ENCODE data around the gene STRN.
A peak's percentile ranks its signal among the peaks of the same experiment; 100 is the strongest.
"Not testable (repeated sequence)": the region's sequence is repeated elsewhere in the genome, so short reads cannot be mapped to it uniquely, and the experiment has no call there.

Gene STRN

DNA sequence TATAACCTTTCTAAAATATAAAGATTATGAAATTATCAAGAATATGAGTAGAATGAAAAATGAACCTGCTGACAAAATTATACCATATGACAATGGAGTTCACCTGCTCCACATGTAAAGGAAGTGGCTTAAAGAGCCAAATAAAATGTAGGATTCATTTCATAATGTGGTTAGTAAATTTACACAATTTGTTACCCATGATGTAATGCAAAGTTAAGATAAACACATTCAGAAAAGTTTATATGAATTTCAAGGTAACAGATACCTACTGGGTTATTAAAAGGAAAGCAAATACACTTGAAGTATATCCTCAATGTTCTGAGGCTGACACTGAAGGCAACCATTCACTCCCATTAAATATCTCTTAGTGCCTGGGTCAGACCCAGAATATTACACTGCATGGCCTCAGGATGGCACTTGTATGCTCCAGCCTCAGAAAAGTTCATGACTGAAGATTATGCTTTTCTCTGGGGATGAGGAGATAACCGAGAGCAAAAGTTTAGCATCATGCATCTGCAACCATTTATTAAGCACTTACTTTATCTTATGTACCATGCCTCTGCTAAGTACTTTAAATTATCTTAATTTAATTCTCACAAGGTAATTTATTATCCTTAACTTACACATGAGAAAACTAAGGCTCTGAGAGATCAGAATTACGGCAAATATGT lies 6.2 kb downstream of the STRN start:
- no peak overlapping the region for H3K4me3 ChIP-seq (ENCODE audit: low read length)
- no peaks in the 10 kb centered on the region for H3K36me3 ChIP-seq (ENCODE audit: insufficient read depth, low read length)
- H3K4me1 ChIP-seq (ENCODE audit: control insufficient read depth, insufficient read depth, low read length) = peaks cover 7% of the 10 kb centered on the region
- H3K9ac ChIP-seq (ENCODE audit: low read depth, low read length) = no peak overlapping the region
- no peak overlapping the region for H3K4me2 ChIP-seq (ENCODE audit: low read length)
- no peaks in the 10 kb centered on the region for H3K9me3 ChIP-seq (replicated peaks; ENCODE audit: low read length)
- H3K27me3 ChIP-seq (ENCODE audit: control insufficient read depth, insufficient read depth, low read length) = no peaks in the 10 kb centered on the region

- no peak overlapping the region for H3K4me2 ChIP-seq (ENCODE audit: low read length)
- H3K9me3 ChIP-seq (replicated peaks; ENCODE audit: low read length) = no peaks in the 10 kb centered on the region
- H3K27me3 ChIP-seq (ENCODE audit: control insufficient read depth, insufficient read depth, low read length) = no peaks in the 10 kb centered on the region
- H3K4me3 ChIP-seq (ENCODE audit: low read length) = no peak overlapping the region
- H3K36me3 ChIP-seq (ENCODE audit: insufficient read depth, low read length) = no peaks in the 10 kb centered on the region
- no peak overlapping the region for H3K9ac ChIP-seq (ENCODE audit: low read depth, low read length)
- H3K4me1 ChIP-seq (ENCODE audit: control insufficient read depth, insufficient read depth, low read length) = peaks cover 12% of the 10 kb centered on the region
Measured at GRCh38 chr2:36954977-36955607, 11.2 kb downstream of the STRN start.

GRCh38 chr2:36952748-36953197 lies 13.6 kb downstream of the STRN start:
- Histone ChIP-seq H3K4me1 (ENCODE audit: control insufficient read depth, insufficient read depth, low read length) (peaks cover 12% of the 10 kb centered on the region), H3K9me3 (replicated peaks; ENCODE audit: low read length) (no peaks in the 10 kb centered on the region), H3K9ac (ENCODE audit: low read depth, low read length) (no peak overlapping the region), H3K4me3 (ENCODE audit: low read length) (no peak overlapping the region), H3K27me3 (ENCODE audit: control insufficient read depth, insufficient read depth, low read length) (no peaks in the 10 kb centered on the region), H3K36me3 (ENCODE audit: insufficient read depth, low read length) (no peaks in the 10 kb centered on the region), H3K4me2 (ENCODE audit: low read length) (no peak overlapping the region)

- H3K9me3 ChIP-seq (replicated peaks; ENCODE audit: low read length) = no peaks in the 10 kb centered on the region
- H3K36me3 ChIP-seq (ENCODE audit: insufficient read depth, low read length) = no peaks in the 10 kb centered on the region
- H3K4me2 ChIP-seq (ENCODE audit: low read length) = peak overlapping the region; percentile 42
- no peaks in the 10 kb centered on the region for H3K27me3 ChIP-seq (ENCODE audit: control insufficient read depth, insufficient read depth, low read length)
- H3K4me1 ChIP-seq (ENCODE audit: control insufficient read depth, insufficient read depth, low read length) = peaks cover 12% of the 10 kb centered on the region
- H3K9ac ChIP-seq (ENCODE audit: low read depth, low read length) = no peak overlapping the region
- no peak overlapping the region for H3K4me3 ChIP-seq (ENCODE audit: low read length)
Measured at GRCh38 chr2:36951574-36951973, 14.8 kb downstream of the STRN start.

- no peaks in the 10 kb centered on the region for H3K27me3 ChIP-seq (ENCODE audit: control insufficient read depth, insufficient read depth, low read length)
- no peaks in the 10 kb centered on the region for H3K36me3 ChIP-seq (ENCODE audit: insufficient read depth, low read length)
- no peak overlapping the region for H3K4me3 ChIP-seq (ENCODE audit: low read length)
- no peaks in the 10 kb centered on the region for H3K9me3 ChIP-seq (replicated peaks; ENCODE audit: low read length)
- no peak overlapping the region for H3K9ac ChIP-seq (ENCODE audit: low read depth, low read length)
- peak overlapping the region; percentile 35 for H3K4me2 ChIP-seq (ENCODE audit: low read length)
- peaks cover 12% of the 10 kb centered on the region for H3K4me1 ChIP-seq (ENCODE audit: control insufficient read depth, insufficient read depth, low read length)
Measured at GRCh38 chr2:36951027-36951518, 15.3 kb downstream of the STRN start.

DNA sequence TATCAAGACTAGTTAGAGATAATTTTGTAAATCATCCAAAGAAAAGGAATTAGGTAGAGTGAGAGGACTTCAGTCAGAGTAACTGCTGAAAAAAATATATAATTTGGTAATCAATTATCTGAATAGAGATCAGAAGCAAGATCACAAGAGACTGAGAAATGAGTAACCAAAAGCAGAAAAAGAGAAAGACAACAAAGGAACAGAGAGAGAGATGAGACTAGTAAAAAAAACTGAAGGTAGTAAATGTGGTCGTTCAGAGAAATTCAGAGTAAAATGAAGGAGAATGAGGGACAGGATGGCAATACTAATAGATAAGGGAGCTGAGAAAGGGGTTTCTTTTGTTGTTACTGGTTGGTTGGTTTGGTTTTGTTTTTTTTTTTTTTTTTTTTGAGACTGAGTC lies 16.5 kb downstream of the STRN start:
- H3K27me3 ChIP-seq (ENCODE audit: control insufficient read depth, insufficient read depth, low read length) = no peaks in the 10 kb centered on the region
- no peaks in the 10 kb centered on the region for H3K36me3 ChIP-seq (ENCODE audit: insufficient read depth, low read length)
- peaks cover 12% of the 10 kb centered on the region for H3K4me1 ChIP-seq (ENCODE audit: control insufficient read depth, insufficient read depth, low read length)
- no peak overlapping the region for H3K9ac ChIP-seq (ENCODE audit: low read depth, low read length)
- no peak overlapping the region for H3K4me3 ChIP-seq (ENCODE audit: low read length)
- H3K4me2 ChIP-seq (ENCODE audit: low read length) = no peak overlapping the region
- H3K9me3 ChIP-seq (replicated peaks; ENCODE audit: low read length) = no peaks in the 10 kb centered on the region

- not testable (repeated sequence) for H3K27me3 ChIP-seq (ENCODE audit: control insufficient read depth, insufficient read depth, low read length); H3K9me3 ChIP-seq (replicated peaks; ENCODE audit: low read length); H3K4me3 ChIP-seq (ENCODE audit: low read length); H3K4me2 ChIP-seq (ENCODE audit: low read length); H3K36me3 ChIP-seq (ENCODE audit: insufficient read depth, low read length); H3K4me1 ChIP-seq (ENCODE audit: control insufficient read depth, insufficient read depth, low read length); H3K9ac ChIP-seq (ENCODE audit: low read depth, low read length)
Measured at GRCh38 chr2:36945240-36945639, 21.1 kb downstream of the STRN start.

GRCh38 chr2:36941867-36942266 lies 24.5 kb downstream of the STRN start:
- Histone ChIP-seq H3K9me3 (replicated peaks; ENCODE audit: low read length) (no peaks in the 10 kb centered on the region), H3K27me3 (ENCODE audit: control insufficient read depth, insufficient read depth, low read length) (no peaks in the 10 kb centered on the region), H3K4me2 (ENCODE audit: low read length) (no peak overlapping the region), H3K4me1 (ENCODE audit: control insufficient read depth, insufficient read depth, low read length) (no peaks in the 10 kb centered on the region), H3K9ac (ENCODE audit: low read depth, low read length) (no peak overlapping the region), H3K36me3 (ENCODE audit: insufficient read depth, low read length) (no peaks in the 10 kb centered on the region), H3K4me3 (ENCODE audit: low read length) (no peak overlapping the region)

GRCh38 chr2:36936526-36936925 lies 29.8 kb downstream of the STRN start:
- not testable (repeated sequence) for H3K4me1 ChIP-seq (ENCODE audit: control insufficient read depth, insufficient read depth, low read length); H3K9me3 ChIP-seq (replicated peaks; ENCODE audit: low read length); H3K27me3 ChIP-seq (ENCODE audit: control insufficient read depth, insufficient read depth, low read length); H3K9ac ChIP-seq (ENCODE audit: low read depth, low read length); H3K4me3 ChIP-seq (ENCODE audit: low read length); H3K4me2 ChIP-seq (ENCODE audit: low read length); H3K36me3 ChIP-seq (ENCODE audit: insufficient read depth, low read length)

DNA sequence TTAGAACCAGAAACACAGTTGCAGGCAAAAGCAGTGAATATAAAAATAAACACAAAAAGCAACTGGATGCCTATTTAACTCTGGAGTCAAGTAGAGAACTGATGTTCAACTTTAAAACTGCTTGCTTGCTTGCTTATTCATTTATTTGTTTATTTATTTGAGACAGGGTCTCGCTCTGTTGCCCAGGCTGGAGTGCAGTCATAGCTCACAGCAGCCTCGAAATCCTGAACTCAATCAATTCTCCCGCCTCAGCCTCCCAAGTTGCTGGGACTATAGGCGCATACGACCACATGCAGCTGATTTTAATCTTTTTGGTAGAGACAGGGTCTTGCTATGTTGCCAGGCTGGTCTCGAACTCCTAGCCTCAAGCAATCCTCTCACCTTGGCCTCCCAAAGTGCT lies 34.6 kb downstream of the STRN start:
- not testable (repeated sequence) for H3K27me3 ChIP-seq (ENCODE audit: control insufficient read depth, insufficient read depth, low read length); H3K9me3 ChIP-seq (replicated peaks; ENCODE audit: low read length); H3K36me3 ChIP-seq (ENCODE audit: insufficient read depth, low read length); H3K4me2 ChIP-seq (ENCODE audit: low read length); H3K4me3 ChIP-seq (ENCODE audit: low read length); H3K9ac ChIP-seq (ENCODE audit: low read depth, low read length)
- H3K4me1 ChIP-seq (ENCODE audit: control insufficient read depth, insufficient read depth, low read length) = peaks cover 17% of the 10 kb centered on the region

GRCh38 chr2:36930787-36931410 lies 35.4 kb downstream of the STRN start:
- not testable (repeated sequence) for H3K9me3 ChIP-seq (replicated peaks; ENCODE audit: low read length); H3K27me3 ChIP-seq (ENCODE audit: control insufficient read depth, insufficient read depth, low read length); H3K36me3 ChIP-seq (ENCODE audit: insufficient read depth, low read length); H3K4me3 ChIP-seq (ENCODE audit: low read length)
- H3K4me2 ChIP-seq (ENCODE audit: low read length) = peak overlapping the region; percentile 51
- peak overlapping the region; percentile 28 for H3K9ac ChIP-seq (ENCODE audit: low read depth, low read length)
- peaks cover 24% of the 10 kb centered on the region for H3K4me1 ChIP-seq (ENCODE audit: control insufficient read depth, insufficient read depth, low read length)

Data from skeletal muscle satellite cell (primary cell).